Measurements from ENCODE around the gene ADCK2.
A peak's percentile ranks its signal among the peaks of the same experiment; 100 is the strongest.
"Not testable (repeated sequence)": the region's sequence is repeated elsewhere in the genome, so short reads cannot be mapped to it uniquely, and the experiment has no call there.

The ADCK2 gene

GRCh38 chr7:140696680-140697446 lies 24.1 kb downstream of the ADCK2 start, which contains the start of gene NDUFB2:
TSS of gene NDUFB2 (plus strand) at chr7:140696708. CDS start at chr7:140696745, 37 bp downstream.
- peak; percentile 79 for DNase-seq

- DNase-seq = no peak
Observed at GRCh38 chr7:140697447-140698143, 24.9 kb downstream of the ADCK2 start.

- no peak for DNase-seq
Observed at GRCh38 chr7:140698477-140698876, 25.7 kb downstream of the ADCK2 start.

- DNase-seq = no peak
Observed at GRCh38 chr7:140702774-140703173, 30.0 kb downstream of the ADCK2 start.

GRCh38 chr7:140704205-140704604 lies 31.5 kb downstream of the ADCK2 start:
- no peak for DNase-seq

GRCh38 chr7:140707132-140707531 lies 34.4 kb downstream of the ADCK2 start:
- no peak for DNase-seq

- DNase-seq = not testable (repeated sequence)
Observed at GRCh38 chr7:140708764-140709163, 36.0 kb downstream of the ADCK2 start.

- not testable (repeated sequence) for DNase-seq
Observed at GRCh38 chr7:140712392-140712791, 39.6 kb downstream of the ADCK2 start.

- no peak for DNase-seq
Observed at GRCh38 chr7:140714331-140715040, 41.7 kb downstream of the ADCK2 start.

- no peak for DNase-seq
Observed at GRCh38 chr7:140719721-140720120, 47.0 kb downstream of the ADCK2 start.

- no peak for DNase-seq
Observed at GRCh38 chr7:140722254-140722653, 49.5 kb downstream of the ADCK2 start.

GRCh38 chr7:140723006-140723405 lies 50.3 kb downstream of the ADCK2 start:
- no peak for DNase-seq

GRCh38 chr7:140723574-140723973 lies 50.8 kb downstream of the ADCK2 start:
- DNase-seq = no peak

GRCh38 chr7:140724706-140725105 lies 52.0 kb downstream of the ADCK2 start:
- no peak for DNase-seq

GRCh38 chr7:140726281-140726680 lies 53.5 kb downstream of the ADCK2 start:
- no peak for DNase-seq

GRCh38 chr7:140732416-140732815 lies 59.7 kb downstream of the ADCK2 start:
- no peak for DNase-seq

GRCh38 chr7:140734096-140734495 lies 61.4 kb downstream of the ADCK2 start:
- no peak for DNase-seq

GRCh38 chr7:140734729-140735128 lies 62.0 kb downstream of the ADCK2 start:
- no peak for DNase-seq

- DNase-seq = no peak
Observed at GRCh38 chr7:140738280-140738679, 65.5 kb downstream of the ADCK2 start.

- DNase-seq = not testable (repeated sequence)
Observed at GRCh38 chr7:140743255-140743654, 70.5 kb downstream of the ADCK2 start.

GRCh38 chr7:140744005-140744404 lies 71.3 kb downstream of the ADCK2 start:
- DNase-seq = no peak
